GM18517 (cell line): ENCODE results near the gene HOXA3.

ENCODE experiments used
- ATAC-seq: cut with Tn5 transposase; IDR thresholded peaks from one replicate; pipeline ENCODE4 v1.9.1; 2021; ENCODE audit warnings: mild to moderate bottlenecking, moderate library complexity; ENCODE audit not compliant: unreplicated experiment

The HOXA3 gene

DNA sequence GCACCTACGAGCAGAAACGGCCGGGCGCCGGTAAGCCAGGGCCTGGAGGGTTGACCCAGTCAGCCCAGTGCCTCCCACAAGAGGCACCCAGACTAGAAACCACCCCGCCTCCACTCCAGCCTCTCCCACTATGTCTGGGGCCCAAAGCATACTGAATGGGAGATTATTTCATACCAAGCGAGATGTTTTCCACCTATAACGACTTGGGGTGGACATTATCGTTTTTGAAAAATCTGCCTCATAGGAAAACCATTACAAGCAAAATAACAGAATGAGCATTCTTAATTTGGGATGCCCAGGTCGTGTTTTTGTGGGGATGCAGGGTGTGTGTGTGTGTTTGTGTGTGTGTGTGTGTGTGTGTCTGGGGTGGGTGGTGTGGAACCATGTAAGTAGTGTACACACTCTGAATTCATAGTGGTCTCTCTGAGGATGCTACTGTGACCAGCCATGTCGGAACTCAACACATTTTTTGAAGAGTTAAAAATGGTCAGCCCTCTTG is 6.4 kb downstream of the HOXA3 start:
- no peak for ATAC-seq

- ATAC-seq: no peak
Measured at GRCh38 chr7:27145165-27145913, 7.0 kb downstream of the HOXA3 start.

DNA sequence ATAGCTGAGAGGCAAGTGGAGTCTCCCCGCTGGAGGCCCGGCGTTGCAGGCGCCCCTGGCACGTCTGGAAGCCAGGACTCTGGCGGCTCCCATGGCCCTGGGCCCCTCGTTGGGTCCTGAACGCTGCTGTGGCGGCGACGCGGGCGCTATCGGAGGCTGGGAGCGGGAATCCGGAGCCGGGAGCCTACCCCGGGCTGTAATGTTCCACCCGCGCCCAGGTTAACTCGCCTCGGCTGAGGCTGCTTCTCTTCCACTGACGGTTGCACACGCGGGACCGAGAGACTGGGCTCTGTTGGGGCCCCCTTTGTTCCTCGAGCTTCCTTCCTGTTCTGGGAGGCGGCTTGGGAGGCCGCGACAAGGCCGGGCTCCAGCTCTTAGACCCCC is 7.6 kb downstream of the HOXA3 start:
- ATAC-seq: no peak

DNA sequence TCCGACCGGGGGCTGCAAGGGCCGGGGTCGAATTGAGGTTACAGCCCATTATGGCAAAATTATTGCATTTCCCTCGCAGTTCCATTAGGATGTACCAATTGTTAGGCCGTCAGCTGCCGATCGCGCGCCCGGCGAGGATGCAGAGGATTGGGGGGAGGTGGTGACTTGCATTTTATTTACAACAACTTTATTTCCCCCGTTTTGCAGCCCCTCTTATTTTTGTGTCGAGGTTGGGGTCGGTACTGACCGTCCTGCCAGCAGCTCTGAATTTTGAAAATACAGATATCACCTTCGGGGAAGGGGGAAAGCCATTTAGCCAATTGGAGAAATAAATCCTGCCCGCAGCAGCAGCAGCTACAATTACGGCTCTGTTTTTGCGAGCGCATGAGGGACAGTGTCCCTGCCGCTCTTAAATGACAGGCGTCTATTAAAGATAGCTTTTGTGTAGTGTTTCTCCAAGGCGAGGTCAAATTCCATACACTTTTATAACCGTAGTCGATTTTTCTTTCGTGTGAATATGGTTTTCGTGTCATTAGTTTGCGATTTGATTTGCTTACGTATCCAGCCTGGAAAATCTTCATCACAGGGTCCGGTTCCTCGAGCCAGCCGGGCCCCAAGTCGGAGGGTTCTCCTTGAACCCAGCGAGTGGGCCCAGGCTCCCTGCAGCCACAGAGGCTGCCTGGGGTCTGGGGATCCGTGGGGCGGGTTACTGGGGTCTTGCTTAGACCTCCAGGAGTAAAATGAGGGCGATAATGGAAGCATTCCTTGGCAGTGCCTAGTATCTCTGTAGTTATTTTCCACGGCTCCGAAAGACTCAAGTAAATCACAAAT is 8.2 kb downstream of the HOXA3 start:
- no peak for ATAC-seq

- peak; percentile 72 for ATAC-seq
Measured at GRCh38 chr7:27143023-27143949, 9.1 kb downstream of the HOXA3 start, which contains the start of gene HOXA5. Gene HOXA5 (minus strand): TSS chr7:27143681. CDS start chr7:27143607, 74 bp downstream.

GRCh38 chr7:27142580-27143022 is 9.8 kb downstream of the HOXA3 start:
- no peak for ATAC-seq

DNA sequence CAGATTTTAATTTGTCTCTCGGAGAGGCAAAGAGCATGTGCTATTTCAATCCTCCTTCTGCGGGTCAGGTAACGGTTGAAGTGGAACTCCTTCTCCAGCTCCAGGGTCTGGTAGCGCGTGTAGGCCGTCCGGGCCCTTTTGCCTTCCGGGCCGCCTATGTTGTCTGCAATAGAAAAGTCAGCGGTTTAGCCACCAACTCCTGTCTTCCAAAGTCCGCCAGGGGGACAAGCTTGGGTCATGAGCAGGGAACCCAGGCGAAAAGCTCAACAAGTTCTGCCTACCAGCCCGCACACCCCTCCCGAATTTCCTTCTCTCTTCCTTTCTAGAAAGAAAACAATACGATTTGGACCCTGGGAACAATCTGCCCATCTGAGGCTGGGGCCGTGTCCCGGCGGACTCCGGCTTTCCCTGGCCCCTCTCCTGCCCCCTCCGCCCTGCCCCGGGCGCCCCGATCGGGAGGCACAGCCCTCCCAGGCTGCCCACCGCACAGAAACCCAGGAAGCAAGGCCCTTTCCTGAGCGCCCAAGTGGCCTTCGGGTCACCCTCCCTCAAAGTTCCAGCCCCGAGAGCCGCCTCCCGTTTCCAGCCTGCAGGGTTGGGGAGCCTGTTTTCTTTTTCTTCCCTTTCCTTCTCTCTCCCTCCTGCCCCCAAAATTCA is 10.3 kb downstream of the HOXA3 start:
- no peak for ATAC-seq

- ATAC-seq: no peak
Measured at GRCh38 chr7:27141137-27141922, 11.1 kb downstream of the HOXA3 start.

GRCh38 chr7:27140126-27140857 is 12.1 kb downstream of the HOXA3 start:
- no peak for ATAC-seq

DNA sequence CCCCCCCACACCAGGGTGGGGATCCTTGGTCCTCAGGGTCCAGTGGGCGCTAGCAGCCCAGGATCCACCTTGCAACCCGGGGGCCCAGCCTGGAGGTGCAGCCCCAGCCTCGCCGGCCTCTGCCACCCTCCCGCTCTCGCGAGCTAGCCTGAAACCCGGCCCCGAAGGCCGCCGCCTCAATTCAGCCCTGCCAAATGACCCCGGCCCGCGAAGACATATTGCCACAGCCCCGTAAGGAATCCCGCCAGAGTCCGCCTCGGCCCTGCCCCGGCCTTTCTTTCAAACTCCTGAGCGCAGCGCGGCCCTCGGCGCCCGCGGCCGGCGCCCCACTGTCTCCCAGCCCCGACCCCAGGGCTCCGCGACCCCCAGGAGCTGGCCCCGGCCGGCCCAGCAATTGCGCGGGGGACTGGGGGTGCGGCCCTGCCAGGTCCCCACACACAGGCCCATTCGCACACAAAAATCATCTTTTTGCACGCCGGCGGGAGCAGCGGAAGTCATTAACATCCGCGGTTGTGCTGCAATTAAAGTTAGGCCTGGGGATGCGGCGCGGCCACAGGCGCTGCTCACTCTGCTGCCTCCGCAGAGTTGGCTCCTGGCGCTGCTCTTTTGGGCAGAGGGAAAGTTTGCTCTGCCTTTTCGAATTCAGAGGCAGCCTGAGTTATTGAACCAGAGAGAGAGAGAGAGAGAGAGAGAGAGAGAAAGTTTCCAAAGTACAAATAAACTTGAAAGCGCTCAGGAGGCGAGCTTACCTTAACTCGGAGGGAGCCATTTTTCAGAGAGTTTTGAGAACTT is 12.9 kb downstream of the HOXA3 start:
- ATAC-seq: no peak

DNA sequence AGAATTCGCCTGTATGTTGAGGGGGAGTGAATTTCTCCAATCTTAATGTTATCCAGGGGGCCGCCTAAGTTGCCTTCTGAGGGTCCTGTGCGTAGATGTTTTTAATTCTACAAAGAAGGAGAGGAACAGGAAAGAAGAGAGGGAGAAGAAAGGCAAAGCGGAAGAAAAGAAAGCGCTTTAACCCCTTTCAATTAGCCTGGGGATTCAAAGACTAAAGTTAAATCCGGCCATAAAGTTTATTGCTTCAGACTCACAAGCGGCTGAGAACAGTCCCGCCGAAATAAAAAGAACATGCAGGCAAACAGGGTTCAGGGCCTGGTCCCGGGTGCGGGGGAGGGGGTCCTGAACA is 13.4 kb downstream of the HOXA3 start:
- ATAC-seq: no peak

DNA sequence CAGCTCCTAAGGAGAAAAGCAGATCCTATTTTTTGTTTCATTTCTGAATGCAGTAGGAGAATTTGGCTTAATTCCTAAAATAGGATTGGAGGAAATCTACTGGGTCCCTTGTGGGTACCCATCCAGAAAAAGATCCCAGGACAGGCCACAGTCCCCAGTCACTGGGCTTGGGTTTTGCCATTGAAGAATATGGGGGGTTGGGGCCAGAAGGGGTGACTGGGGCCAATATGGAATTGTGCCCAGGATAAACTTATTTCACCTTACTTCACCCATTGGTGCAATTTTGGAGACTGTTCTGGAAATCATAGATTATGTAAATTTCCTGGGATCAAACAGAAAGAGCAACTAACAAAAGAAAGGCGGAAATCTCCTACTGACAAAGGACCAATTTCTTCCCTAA is 13.9 kb downstream of the HOXA3 start:
- ATAC-seq: no peak

DNA sequence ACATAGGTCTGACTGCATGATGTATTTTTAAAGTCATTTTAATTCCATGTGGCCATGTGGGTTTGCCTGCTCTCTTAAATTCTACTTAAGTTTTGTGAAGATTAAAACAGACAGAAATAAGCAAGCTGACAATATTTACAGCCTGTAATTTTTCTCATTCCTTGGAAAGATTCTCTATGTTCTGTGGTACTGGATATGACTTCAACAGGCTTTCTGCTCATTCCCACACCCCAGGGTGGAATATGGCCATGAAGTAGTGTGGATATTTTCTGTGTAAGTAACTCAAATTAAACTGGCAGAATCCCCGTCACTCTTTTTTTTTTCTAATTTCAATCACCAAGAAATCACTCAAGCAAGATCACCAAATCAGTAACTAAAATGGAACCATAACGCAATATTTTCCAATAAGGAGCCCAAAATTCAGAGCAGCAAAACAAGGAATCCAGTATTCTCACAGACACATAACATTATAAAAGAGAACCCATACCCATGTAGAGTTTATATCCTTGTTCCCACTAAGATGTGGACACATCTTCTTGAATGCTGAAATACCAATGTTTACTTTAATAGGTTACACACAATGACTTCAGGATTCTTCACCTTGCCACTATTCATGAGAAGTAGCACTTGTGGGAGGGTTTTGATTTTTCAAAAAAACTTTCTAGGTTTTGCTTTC is 14.6 kb downstream of the HOXA3 start:
- ATAC-seq: no peak

DNA sequence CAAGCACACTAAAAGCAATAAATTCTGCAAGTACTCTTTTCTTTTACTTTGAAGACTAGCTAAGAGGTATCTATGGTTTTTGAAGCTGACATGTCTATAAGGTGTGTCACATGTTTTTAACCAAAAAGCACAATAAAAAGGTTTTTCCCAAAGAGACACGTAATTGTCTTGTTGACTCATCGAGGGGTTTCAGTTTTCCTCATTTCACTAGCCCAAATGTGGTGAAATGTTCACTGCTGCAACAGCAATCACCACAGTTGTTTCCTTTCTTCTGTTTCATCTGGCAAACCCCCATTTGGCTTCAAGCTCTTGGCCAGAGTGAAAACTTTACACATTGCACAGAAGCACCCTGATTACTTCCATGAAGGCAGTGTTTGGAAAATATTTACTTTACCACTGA is 18.0 kb downstream of the HOXA3 start:
- no peak for ATAC-seq

DNA sequence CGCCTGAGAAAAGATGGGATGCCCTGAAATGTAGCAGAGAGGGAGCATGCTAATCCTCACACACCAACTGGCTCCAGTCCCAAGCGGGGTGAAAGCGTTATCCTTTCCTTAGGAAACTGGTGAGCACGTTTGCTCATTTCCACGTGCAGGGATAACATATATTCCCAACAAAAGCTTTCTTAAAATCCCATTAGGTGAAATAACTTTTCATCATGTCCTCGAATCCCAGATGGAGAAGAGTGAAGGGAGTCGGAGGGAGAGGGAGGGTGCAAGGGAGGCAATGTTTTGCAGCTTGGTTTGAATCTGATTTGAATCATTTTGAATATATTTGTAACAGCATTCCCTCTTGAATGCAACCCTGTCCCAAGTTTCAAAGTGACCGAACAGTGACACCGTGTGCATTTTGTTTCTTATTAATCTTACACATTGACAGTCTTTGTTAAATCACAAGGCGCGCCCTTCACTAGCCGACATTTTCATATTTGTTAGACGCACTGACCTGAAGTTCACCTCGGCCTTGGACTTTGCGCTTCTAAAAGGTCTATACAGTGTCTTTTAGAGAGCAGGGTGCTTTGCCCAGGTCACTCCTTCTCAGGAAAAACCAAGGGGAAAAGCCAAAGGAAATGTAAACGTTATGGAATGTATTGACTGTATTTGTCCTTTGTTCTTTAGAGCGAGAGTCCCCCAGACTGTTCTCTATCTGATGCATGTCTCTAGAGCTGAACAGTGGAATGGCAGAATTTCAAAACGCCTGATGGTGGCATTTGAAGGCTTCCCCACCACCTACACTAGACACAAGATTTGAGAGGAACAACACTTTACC is 18.8 kb downstream of the HOXA3 start:
- no peak for ATAC-seq

DNA sequence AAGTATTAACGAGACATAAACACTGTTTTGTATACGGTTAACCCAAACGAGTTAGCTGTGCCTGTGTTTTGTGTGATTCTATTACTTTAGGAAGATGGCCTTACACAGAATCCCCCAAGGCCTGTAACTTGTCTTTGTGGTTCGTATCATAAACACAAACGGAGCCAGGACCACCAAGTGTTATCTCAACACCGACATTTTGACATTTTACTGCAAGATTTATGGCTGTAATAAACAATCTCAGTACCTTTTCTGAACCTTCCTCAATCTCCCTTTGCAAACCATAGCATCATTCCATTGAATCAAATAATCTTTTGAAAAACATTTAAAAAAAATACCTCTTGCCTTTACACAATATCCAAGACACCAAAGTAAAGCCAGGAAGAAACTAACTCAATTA is 19.4 kb downstream of the HOXA3 start:
- ATAC-seq: no peak

GRCh38 chr7:27132214-27132613 is 20.2 kb downstream of the HOXA3 start:
- ATAC-seq: no peak
